Keratinocyte (primary cell): ENCODE results near the gene TRAF3.

Source experiments
- EZH2 ChIP-seq: IDR thresholded peaks from one replicate; pipeline ENCODE4 v1.6.1; 2012; ENCODE audit warnings: inconsistent platforms, mild to moderate bottlenecking, low read length, moderate library complexity
- TF ChIP-seq, protein P1 (sequence below), 3 experiments: IDR thresholded peaks in 1 of 3; conservative IDR thresholded peaks in 1 of 3; optimal IDR thresholded peaks in 1 of 3; 2 replicates in 2 of 3; 3 replicates in 1 of 3; pipeline versions ENCODE3 to v1.5.1; 2011; ENCODE audit warnings: low read length in 3 of 3, mild to moderate bottlenecking in 3 of 3, moderate library complexity in 2 of 3, control low read depth in 1 of 3, inconsistent platforms in 1 of 3; ENCODE audit not compliant: insufficient read depth in 2 of 3; ENCODE audit errors: extremely low read depth in 1 of 3

DNA sequence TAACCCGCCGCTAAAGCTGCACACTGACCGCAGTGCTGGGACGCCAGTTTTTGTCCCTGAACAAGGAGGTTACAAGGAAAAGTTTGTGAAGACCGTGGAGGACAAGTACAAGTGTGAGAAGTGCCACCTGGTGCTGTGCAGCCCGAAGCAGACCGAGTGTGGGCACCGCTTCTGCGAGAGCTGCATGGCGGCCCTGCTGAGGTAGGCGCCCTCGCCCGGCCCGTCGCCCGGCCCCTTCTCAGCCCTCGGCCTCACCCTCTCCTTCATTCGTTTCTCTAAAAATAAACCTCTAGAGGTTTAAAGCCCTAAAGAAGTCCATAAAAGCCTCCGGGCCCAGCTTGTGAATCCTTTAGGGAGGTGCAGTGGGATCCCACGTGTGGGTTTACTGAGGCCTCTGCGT, 93.0 kb downstream of the TRAF3 start:
- TF ChIP-seq, protein P1, sequence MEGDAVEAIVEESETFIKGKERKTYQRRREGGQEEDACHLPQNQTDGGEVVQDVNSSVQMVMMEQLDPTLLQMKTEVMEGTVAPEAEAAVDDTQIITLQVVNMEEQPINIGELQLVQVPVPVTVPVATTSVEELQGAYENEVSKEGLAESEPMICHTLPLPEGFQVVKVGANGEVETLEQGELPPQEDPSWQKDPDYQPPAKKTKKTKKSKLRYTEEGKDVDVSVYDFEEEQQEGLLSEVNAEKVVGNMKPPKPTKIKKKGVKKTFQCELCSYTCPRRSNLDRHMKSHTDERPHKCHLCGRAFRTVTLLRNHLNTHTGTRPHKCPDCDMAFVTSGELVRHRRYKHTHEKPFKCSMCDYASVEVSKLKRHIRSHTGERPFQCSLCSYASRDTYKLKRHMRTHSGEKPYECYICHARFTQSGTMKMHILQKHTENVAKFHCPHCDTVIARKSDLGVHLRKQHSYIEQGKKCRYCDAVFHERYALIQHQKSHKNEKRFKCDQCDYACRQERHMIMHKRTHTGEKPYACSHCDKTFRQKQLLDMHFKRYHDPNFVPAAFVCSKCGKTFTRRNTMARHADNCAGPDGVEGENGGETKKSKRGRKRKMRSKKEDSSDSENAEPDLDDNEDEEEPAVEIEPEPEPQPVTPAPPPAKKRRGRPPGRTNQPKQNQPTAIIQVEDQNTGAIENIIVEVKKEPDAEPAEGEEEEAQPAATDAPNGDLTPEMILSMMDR (optimal IDR thresholded peaks at IDR 0.05 in 1 of 3, IDR thresholded peaks at IDR 0.05 in 1 of 3, conservative IDR thresholded peaks at IDR 0.05 in 1 of 3; ENCODE audit: extremely low read depth in 1 of 3, insufficient read depth in 2 of 3, low read length in 3 of 3) = no peak
- TF ChIP-seq EZH2 = no peak
